ENCODE measurements around the gene KRTAP4-16.
"Not testable (repeated sequence)": the region's sequence is repeated elsewhere in the genome, so short reads cannot be mapped to it uniquely, and the experiment has no call there.

The KRTAP4-16 gene

GRCh38 chr17:41101586-41102259, at the start of gene KRTAP4-16:
Gene KRTAP4-16, minus strand, starts transcription at chr17:41102209. Its CDS starts 0 bp downstream, at chr17:41102209.
- no peak for DNase-seq

- no peak for DNase-seq
Observed at GRCh38 chr17:41151525-41151924, 49.5 kb upstream of the KRTAP4-16 start.

GRCh38 chr17:41150026-41150425, 48.0 kb upstream of the KRTAP4-16 start:
- DNase-seq: no peak

GRCh38 chr17:41149652-41149985, 47.6 kb upstream of the KRTAP4-16 start, which contains the start of gene KRTAP4-5:
Gene KRTAP4-5, minus strand, starts transcription at chr17:41149825. Its CDS starts 58 bp downstream, at chr17:41149767.
- no peak for DNase-seq

- not testable (repeated sequence) for DNase-seq
Observed at GRCh38 chr17:41148971-41149651, 47.1 kb upstream of the KRTAP4-16 start.

DNA sequence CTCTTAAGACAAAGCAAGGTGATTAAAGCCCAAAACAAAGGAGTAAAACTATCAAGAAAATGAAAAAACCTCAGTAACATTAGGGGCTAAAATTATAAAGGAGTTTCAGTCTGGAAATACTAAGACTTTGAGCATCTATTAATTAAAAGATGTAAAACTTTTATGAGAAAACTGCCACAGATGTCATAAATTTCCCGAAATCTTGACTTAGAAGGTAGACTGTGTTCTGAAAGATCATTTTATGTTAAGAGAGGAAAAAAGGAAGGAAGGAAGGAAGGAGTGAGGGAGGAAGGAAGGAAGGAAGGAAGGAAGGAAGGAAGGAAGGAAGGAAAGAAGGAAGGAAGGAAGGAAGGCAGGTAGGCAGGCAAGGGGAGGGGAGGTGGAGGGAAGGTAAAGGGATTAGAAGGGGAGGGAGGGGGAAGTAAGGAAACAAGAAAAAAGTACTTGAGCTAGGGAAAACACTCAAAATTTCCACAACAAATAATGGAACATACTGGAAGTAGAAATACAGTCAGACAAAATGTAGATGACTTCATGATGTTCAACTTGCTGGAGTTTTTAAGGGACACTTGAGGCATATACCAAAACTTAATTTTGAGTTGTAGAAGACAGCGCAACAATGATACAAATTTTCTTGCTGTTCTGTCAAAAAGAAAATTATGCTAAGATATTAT, 45.7 kb upstream of the KRTAP4-16 start:
- DNase-seq: no peak

DNA sequence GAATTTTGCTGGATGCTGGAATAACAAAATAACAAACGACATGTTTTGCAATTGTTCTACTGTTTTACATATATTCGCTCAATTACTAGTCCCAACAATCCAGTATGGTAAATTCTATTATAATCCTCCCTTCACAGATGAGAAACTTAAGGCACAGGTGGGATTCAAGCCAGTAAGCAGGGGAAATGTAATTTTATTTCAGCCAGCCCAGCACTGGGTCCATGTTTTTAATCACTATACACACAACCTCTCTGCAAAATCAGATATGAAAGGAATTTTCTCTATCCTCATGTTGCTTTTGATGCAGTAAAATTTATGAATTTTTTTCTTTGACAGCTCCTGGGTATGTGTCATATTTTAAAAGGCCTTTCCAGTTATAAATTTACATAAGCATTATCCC, 43.3 kb upstream of the KRTAP4-16 start:
- DNase-seq: no peak

DNA sequence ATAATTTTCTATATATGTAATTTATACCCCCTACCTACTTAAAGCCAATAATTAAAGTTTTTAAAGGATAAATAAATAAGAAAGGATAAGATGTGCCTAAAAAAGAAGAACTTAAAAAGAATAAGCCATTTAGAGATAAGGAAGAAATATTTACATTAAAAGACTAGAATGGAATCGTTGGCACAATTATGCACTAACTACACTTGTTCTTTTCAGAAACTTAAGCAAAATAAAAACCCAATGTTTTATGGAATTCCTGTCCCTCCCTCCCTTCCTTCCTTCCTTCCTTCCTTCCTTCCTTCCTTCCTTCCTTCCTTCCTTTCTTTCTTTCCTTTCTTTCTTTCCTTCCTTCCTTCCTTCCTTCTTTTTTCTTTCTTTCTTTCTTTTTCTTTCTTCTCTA, 42.8 kb upstream of the KRTAP4-16 start:
- DNase-seq: no peak

- DNase-seq: no peak
Observed at GRCh38 chr17:41141361-41141760, 39.4 kb upstream of the KRTAP4-16 start.

GRCh38 chr17:41140360-41141131, 38.5 kb upstream of the KRTAP4-16 start, which contains the start of gene KRTAP4-6:
Gene KRTAP4-6, minus strand, starts transcription at chr17:41140544. Its CDS starts 57 bp downstream, at chr17:41140487.
- no peak for DNase-seq

DNA sequence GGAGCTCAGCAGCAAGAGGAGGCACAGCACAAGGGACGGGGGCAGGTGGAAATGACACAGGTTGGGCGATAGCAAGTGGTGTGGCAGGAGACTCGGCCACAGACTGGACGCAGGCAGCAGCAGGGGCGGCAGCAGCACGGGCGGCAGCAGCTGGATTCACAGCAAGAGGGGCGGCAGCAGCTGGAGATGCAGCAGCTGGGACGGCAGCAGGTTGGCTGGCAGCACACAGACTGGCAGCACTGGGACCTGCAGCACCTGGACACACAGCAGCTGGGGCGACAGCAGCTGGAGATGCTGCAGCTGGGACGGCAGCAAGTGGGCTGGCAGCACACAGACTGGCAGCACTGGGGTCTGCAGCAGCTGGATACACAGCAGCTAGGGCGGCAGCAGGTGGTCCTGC, 37.9 kb upstream of the KRTAP4-16 start:
- DNase-seq: not testable (repeated sequence)

- no peak for DNase-seq
Observed at GRCh38 chr17:41133880-41134735, 32.1 kb upstream of the KRTAP4-16 start.

DNA sequence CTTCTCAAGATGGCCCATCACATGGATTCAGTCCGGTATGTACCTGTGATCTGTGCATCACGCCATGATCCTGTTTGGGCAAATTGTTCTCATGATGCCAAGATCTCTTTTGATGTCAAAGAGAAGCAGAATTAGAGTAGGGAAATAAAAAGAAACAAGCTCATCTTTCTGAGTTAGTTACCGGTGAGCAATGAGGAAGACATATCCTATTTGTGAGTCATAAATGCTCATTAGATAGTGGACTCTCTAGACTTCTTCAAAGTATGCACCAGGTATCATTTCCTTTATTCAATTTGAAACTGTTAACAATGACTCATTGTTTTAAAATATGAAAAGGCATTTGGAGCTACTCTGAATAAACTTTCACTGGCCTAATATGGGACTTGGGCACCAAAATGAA, 30.0 kb upstream of the KRTAP4-16 start:
- no peak for DNase-seq

DNA sequence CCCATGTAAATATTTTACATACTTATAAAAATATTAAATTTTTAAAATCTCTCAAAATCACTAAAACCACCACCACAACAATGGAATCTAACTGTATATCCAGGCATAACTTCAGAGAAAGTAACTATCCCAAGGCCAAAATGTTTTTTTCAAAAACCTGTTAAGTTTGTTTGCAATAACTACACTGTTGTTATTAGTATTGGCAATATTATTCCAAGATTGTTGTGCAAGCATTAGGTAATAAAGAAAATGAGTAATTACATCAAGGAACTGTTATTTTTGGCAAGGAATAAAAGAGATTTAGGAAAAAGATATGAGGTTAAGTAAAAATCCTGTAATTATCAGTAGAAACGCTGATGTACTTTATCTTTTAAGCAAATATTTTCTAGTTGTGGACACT, 25.4 kb upstream of the KRTAP4-16 start:
- DNase-seq: no peak

- no peak for DNase-seq
Observed at GRCh38 chr17:41126412-41126811, 24.4 kb upstream of the KRTAP4-16 start.

- no peak for DNase-seq
Observed at GRCh38 chr17:41125064-41125463, 23.1 kb upstream of the KRTAP4-16 start.

GRCh38 chr17:41123991-41124371, 22.0 kb upstream of the KRTAP4-16 start, which contains the start of gene KRTAP4-12:
Gene KRTAP4-12, minus strand, starts transcription at chr17:41124182. Its CDS starts 60 bp downstream, at chr17:41124122.
- DNase-seq: not testable (repeated sequence)

- not testable (repeated sequence) for DNase-seq
Observed at GRCh38 chr17:41123292-41123990, 21.4 kb upstream of the KRTAP4-16 start.

DNA sequence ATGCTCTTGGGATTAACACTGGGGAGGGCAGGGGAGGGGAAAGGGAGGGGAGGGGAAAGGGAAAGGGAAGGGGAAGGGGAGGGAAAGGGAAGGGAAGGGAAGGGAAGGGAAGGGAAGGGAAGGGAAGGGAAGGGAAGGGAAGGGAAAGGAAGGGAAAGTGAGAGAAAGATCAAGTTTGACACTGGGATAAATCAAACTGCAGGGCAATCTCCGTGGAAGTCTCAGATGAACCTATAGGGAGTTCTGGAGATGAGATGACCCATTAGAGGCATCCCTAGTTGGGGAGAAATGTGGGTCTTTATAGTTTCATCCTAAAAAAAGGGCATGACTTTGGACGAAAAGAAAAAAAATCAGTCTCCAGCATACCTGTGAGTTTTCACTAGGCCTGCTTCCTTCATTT, 19.7 kb upstream of the KRTAP4-16 start:
- DNase-seq: no peak

DNA sequence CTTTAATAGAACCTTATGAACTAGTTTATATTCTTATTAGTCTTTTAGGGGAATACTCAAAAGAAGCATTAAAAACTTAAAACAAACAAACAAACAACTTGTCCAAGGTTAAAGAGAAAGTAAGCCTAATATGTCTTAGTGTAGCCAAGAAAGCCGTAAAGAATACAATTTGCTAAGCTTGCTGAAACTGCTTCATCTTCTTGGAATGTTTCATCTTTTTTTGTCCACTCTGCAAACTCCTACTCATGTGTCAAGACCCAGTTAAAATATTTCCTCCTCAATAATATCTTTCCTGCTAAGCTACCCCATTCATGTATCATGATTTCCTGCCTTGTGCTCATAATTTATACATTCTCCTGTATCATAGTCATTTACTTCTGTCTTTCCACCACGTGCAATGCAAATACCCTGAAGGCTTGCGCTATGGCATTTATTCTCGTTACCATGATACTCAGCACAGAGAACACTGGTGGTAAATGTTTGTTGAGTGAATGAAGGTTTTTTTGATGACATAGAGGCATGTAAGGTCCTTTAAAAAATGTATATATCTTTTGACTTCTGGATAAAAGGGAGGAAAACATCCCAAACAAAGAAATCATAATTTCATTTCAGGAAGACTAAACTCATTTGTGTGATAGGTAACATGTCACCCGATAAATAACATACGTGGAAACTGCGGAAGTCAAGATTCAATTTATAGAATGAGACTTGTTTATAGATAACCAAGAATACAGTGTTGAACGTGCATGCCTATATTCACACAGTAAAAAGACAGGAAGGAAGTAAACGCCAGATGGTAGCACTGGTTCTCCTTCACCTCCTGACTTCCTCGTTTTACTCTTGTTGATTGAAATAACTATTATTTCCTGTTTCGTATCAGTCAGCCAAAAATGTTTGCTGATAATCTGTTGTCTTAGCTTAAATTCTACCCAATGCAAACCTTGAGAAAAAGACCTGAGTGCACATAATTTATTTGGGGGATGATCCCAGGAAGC, 18.0 kb upstream of the KRTAP4-16 start:
- not testable (repeated sequence) for DNase-seq
